GM13977 (cell line): ENCODE results near the gene BARX1.

Source experiments
- DNase-seq: peaks from one replicate; pipeline ENCODE4 v3.0.0; 2012; ENCODE audit warnings: low spot score
- CTCF ChIP-seq: IDR thresholded peaks from 2 replicates; pipeline ENCODE4 v1.5.1; 2012; ENCODE audit warnings: mild to moderate bottlenecking, control low read depth; ENCODE audit not compliant: insufficient read depth; ENCODE audit errors: extremely low read depth, missing control alignments
- in situ Hi-C: fragments of 300-500 bp; cut with MboI; formaldehyde crosslinking; loops from one replicate; pipeline ENCODE4 v1.12.0; 2022; ENCODE audit warnings: low sequenced_read_pairs, low pct_unique_long_range_greater_than_20kb, mixed read lengths, inconsistent platforms; ENCODE audit not compliant: unreplicated experiment

Gene BARX1

GRCh38 chr9:93958121-93958818 is 3.1 kb upstream of the BARX1 start:
- TF ChIP-seq CTCF: no peak
- no peak for DNase-seq
- in situ Hi-C loops: loop anchor here (25.0 kb wide), 1 partner anchor 271 kb away; no protein-coding TSS in a partner anchor

GRCh38 chr9:93955981-93956784 is 1.0 kb upstream of the BARX1 start:
- in situ Hi-C loops: loop anchor here (25.0 kb wide), 1 partner anchor 269 kb away; no protein-coding TSS in a partner anchor
- no peak for TF ChIP-seq CTCF
- DNase-seq: no peak

GRCh38 chr9:93954434-93955061 is 607 bp downstream of the BARX1 start:
- in situ Hi-C loops: loop anchor here (25.0 kb wide), 1 partner anchor 267 kb away; no protein-coding TSS in a partner anchor
- TF ChIP-seq CTCF: no peak
- peak; percentile 54 for DNase-seq

- peak; percentile 49 for DNase-seq
- in situ Hi-C loops: loop anchor here (25.0 kb wide), 1 partner anchor 266 kb away; no protein-coding TSS in a partner anchor
- no peak for TF ChIP-seq CTCF
These were observed 1.4 kb downstream of the BARX1 start for GRCh38 chr9:93953496-93954433.

- in situ Hi-C loops: loop anchor here (25.0 kb wide), 1 partner anchor 266 kb away; no protein-coding TSS in a partner anchor
- peak; percentile 55 for DNase-seq
- no peak for TF ChIP-seq CTCF
These were observed 2.2 kb downstream of the BARX1 start for GRCh38 chr9:93952784-93953495.
